Peyer's patch (tissue), 4 donors: Measurements from ENCODE around the gene YOD1.

Experiments used
- POLR2A ChIP-seq, 2 donors: fragments of 450-650 bp; IDR thresholded peaks; one replicate each; pipeline ENCODE4 v1.5.1; 2017; ENCODE audit warnings: antibody characterized with exemption in 2 of 2, mild to moderate bottlenecking in 2 of 2, moderate library complexity in 2 of 2
- TF ChIP-seq, protein P1 (sequence below), 6 experiments: fragments of 450-650 bp in 4 of 6; fragments of 200-600 bp in 2 of 6; sonication (generic) in 1 of 6; IDR thresholded peaks; one replicate each; pipeline ENCODE4 v1.5.1; 2017 to 2019; ENCODE audit warnings: antibody characterized with exemption in 6 of 6, mild to moderate bottlenecking in 3 of 6, moderate library complexity in 1 of 6

DNA sequence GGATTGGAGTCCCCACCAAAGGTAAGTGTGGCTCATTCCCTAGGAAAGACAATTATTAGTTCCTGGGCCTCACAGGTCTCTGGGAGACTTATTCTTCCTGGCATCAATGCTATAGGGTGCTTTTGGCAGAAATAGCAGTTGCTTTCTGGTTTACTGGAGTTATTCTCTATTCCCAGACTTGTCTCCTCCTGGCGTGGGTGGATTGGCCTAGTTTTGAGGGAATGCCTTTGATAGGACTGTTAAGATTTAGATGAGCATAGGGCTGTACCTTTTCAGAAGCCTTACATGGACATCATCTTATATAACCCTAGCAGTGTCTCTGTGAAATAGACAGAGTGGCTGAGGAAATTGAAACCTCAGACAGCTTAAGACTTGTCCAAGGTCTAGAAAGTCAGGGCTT is 11.1 kb upstream of the YOD1 start:
- TF ChIP-seq, protein P1, sequence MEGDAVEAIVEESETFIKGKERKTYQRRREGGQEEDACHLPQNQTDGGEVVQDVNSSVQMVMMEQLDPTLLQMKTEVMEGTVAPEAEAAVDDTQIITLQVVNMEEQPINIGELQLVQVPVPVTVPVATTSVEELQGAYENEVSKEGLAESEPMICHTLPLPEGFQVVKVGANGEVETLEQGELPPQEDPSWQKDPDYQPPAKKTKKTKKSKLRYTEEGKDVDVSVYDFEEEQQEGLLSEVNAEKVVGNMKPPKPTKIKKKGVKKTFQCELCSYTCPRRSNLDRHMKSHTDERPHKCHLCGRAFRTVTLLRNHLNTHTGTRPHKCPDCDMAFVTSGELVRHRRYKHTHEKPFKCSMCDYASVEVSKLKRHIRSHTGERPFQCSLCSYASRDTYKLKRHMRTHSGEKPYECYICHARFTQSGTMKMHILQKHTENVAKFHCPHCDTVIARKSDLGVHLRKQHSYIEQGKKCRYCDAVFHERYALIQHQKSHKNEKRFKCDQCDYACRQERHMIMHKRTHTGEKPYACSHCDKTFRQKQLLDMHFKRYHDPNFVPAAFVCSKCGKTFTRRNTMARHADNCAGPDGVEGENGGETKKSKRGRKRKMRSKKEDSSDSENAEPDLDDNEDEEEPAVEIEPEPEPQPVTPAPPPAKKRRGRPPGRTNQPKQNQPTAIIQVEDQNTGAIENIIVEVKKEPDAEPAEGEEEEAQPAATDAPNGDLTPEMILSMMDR (IDR thresholded peaks at IDR 0.05) = no peak
- no peak for TF ChIP-seq POLR2A (IDR thresholded peaks at IDR 0.05)
